Hematopoietic multipotent progenitor cell treated with erythropoietin and hydrocortisone succinate and interleukin-3 and kit ligand, for 4 days (in vitro differentiated cells): ENCODE measurements around the gene LIMK2.
"Not testable (repeated sequence)": the region's sequence is repeated elsewhere in the genome, so short reads cannot be mapped to it uniquely, and the experiment has no call there.

Source experiments
- DNase-seq: peaks from one replicate; pipeline ENCODE4 v3.0.0-alpha.2; 2015

LIMK2 gene

GRCh38 chr22:31244943-31245451 is 32.9 kb downstream of the LIMK2 start:
- peak; percentile 52 for DNase-seq

GRCh38 chr22:31245998-31246397 is 33.9 kb downstream of the LIMK2 start:
- not testable (repeated sequence) for DNase-seq

GRCh38 chr22:31246687-31247086 is 34.6 kb downstream of the LIMK2 start:
- DNase-seq = no peak

GRCh38 chr22:31247726-31248125 is 35.6 kb downstream of the LIMK2 start:
- no peak for DNase-seq

- DNase-seq = peak; percentile 93
These were observed 36.1 kb downstream of the LIMK2 start for GRCh38 chr22:31248138-31248745.

- no peak for DNase-seq
These were observed 37.2 kb downstream of the LIMK2 start for GRCh38 chr22:31248965-31249958.

GRCh38 chr22:31250740-31251600 is 38.9 kb downstream of the LIMK2 start:
- no peak for DNase-seq

GRCh38 chr22:31253949-31254348 is 41.9 kb downstream of the LIMK2 start:
- no peak for DNase-seq

- DNase-seq = no peak
These were observed 47.8 kb downstream of the LIMK2 start for GRCh38 chr22:31259798-31260473.

- DNase-seq = no peak
These were observed 48.4 kb downstream of the LIMK2 start for GRCh38 chr22:31260474-31260856.

GRCh38 chr22:31262312-31263133 is 50.4 kb downstream of the LIMK2 start:
- DNase-seq = no peak

- DNase-seq = no peak
These were observed 52.0 kb downstream of the LIMK2 start for GRCh38 chr22:31263896-31264640.

GRCh38 chr22:31268281-31268680 is 56.2 kb downstream of the LIMK2 start:
- no peak for DNase-seq

GRCh38 chr22:31269892-31270579 is 57.9 kb downstream of the LIMK2 start:
- DNase-seq = no peak

- DNase-seq = no peak
These were observed 58.9 kb downstream of the LIMK2 start for GRCh38 chr22:31271026-31271425.

- DNase-seq = no peak
These were observed 59.4 kb downstream of the LIMK2 start for GRCh38 chr22:31271485-31271884.

GRCh38 chr22:31272522-31273446 is 60.7 kb downstream of the LIMK2 start:
- DNase-seq = peak; percentile 80

- no peak for DNase-seq
These were observed 61.9 kb downstream of the LIMK2 start for GRCh38 chr22:31274017-31274416.

GRCh38 chr22:31275018-31275417 is 62.9 kb downstream of the LIMK2 start:
- DNase-seq = no peak
